Activated CD4-positive, alpha-beta T cell treated with anti-CD3 and anti-CD28 coated beads for 1 hour (primary cell): Measurements from ENCODE around the gene CARD9.
"Not testable (repeated sequence)": the region's sequence is repeated elsewhere in the genome, so short reads cannot be mapped to it uniquely, and the experiment has no call there.

Experiments used
- DNase-seq: peaks from one replicate; pipeline ENCODE4 v3.0.0-alpha.2; 2020

CARD9 gene, protein sequence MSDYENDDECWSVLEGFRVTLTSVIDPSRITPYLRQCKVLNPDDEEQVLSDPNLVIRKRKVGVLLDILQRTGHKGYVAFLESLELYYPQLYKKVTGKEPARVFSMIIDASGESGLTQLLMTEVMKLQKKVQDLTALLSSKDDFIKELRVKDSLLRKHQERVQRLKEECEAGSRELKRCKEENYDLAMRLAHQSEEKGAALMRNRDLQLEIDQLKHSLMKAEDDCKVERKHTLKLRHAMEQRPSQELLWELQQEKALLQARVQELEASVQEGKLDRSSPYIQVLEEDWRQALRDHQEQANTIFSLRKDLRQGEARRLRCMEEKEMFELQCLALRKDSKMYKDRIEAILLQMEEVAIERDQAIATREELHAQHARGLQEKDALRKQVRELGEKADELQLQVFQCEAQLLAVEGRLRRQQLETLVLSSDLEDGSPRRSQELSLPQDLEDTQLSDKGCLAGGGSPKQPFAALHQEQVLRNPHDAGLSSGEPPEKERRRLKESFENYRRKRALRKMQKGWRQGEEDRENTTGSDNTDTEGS

DNA sequence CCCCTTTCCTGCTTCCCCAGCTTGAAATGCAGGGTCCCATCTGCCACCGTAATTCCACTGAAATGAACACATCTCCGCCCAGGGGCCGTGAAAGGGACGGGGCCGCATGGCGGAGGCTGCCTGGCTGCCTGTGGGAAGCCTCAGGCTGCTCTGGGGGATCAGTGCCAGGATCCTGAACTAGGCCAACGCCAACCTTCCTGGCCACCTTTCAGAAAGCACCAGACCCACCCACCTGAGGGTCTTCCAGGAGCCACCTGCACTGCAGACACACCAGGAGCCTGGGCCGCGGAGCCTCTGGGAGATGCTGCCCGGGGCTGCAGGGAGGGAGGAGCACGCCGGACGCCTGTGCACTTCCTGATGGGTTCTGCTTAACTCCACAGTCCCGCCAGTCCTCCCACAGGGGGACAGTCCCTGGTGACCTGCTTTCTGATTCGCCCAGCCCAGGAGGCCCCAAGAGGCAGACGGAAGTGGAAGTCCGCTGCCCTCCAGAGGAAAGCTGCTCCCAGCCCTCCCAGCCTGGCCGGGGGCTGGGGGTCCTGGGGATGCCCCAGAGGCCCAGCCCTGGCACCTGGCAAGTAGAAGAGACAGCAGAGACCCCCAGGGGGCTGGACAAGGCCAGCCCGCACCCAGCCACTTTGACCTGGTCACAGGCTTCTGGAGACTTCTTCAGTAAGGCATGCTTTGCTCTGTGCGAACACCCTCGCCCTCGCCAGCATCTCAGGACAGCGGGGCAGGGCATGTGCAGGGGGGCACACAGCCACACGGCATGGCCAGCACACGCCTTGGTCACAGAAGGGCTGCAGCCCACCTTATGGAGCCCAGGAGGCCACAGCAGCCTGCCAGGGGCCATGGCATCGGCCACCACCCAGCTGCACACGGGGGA lies at the start of gene CARD9:
Gene CARD9 (minus strand): TSS at position 370 of the 883 bp plus-strand sequence. CDS start 1,591 bp downstream, outside the sequence.
- DNase-seq: no peak

DNA sequence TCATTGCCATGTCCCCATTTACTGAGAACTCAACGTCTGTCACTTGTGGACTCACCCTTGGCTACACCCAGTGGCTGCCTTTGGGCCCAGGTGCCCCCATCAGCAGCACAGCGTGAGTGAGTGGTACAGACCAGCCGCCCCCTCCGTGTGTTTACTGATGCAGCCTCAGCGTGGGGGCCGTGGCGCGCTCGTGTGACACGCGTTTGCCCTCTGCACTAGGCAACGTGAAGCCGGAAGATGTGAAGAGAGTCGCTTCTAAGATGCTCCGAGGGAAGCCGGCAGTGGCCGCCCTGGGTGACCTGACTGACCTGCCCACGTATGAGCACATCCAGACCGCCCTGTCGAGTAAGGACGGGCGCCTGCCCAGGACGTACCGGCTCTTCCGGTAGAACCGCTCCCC lies 49.4 kb upstream of the CARD9 start:
- DNase-seq: no peak

GRCh38 chr9:136421791-136422190 lies 48.3 kb upstream of the CARD9 start:
- no peak for DNase-seq

GRCh38 chr9:136419092-136419420 lies 45.6 kb upstream of the CARD9 start:
- DNase-seq: no peak

DNA sequence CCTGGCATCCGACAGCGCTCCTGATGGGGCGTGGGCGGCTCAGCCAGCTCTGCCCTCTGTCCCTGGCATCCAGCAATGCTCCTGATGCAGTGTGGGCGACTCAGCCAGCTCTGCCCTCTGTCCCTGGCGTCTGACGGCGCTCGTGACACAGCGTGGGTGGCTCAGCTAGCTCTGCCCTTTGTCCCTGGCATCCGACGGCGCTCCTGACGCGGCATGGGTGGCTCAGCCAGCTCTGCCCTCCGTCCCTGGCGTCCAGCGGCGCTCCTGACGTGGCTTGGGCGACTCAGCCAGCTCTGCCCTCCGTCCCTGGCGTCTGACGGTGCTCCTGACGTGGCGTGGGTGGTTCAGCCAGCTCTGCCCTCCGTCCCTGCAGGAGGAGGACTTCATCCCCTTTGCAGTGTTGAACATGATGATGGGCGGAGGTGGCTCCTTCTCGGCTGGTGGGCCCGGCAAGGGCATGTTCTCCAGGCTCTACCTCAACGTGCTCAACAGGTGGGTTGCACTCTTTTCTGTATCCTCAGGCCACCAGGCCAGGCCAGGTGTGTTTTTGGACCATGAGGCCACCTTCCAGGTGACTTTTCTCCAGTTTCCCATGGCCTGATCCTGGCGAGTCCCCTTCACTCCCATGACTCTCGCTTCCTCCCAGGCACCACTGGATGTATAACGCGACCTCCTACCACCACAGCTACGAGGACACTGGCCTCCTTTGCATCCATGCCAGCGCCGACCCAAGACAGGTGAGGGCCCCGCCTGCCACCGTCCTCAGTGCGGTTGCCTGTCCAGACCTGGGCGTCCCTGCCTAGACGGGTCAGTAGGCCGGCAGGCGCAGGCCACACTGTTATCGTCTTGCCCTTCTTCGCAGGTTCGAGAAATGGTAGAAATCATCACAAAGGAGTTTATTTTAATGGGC lies 45.0 kb upstream of the CARD9 start:
- no peak for DNase-seq

- no peak for DNase-seq
Measured at GRCh38 chr9:136416914-136417313, 43.4 kb upstream of the CARD9 start.

DNA sequence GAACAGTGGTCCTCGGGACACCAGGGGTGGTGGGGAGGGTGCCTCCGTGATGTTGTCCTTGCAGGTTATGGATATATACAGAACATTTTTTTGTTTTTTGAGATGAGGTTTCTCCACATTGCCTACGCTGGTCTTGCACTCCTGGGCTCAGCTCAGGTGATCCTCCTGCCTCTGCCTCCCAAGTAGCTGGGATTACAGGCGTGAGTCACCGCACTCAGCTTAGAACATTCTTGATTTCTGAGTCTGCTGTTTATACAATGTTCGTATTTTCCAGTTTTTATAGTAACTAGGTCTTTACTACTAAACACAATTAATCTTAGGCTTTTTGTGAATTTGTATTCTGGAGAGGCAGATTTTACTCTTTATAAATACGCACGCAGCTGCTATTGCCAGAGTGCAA lies 43.0 kb upstream of the CARD9 start:
- DNase-seq: no peak

- DNase-seq: no peak
Measured at GRCh38 chr9:136412962-136413361, 39.5 kb upstream of the CARD9 start.

DNA sequence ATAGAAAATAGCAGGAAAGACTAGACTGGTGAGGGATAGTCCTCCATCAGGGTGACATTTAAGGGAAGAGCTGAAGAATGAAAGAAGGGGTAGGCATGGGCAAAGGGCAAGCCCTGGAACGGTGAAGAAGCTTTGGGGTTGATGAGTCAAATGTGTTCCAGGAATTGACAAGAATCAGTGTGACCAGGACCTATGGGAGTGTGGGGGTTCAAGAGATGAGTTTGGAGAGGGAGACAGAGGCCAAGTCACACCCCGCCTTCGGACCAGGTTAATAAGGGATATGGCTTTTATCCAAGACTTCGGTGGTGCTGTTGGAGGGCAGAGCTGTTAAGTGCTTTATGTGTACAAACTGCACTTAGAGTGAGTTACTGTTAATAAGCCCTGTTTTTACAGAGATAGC lies 37.9 kb upstream of the CARD9 start:
- DNase-seq: no peak

- DNase-seq: peak; percentile 94
Measured at GRCh38 chr9:136410500-136411287, 37.2 kb upstream of the CARD9 start, which contains the start of the genes ENTR1 and PMPCA. TSS of gene ENTR1 (minus strand) at chr9:136410614. CDS start at chr9:136410397, 217 bp downstream. TSS of gene PMPCA (plus strand) at chr9:136410658. CDS start at chr9:136410669, 11 bp downstream.

DNA sequence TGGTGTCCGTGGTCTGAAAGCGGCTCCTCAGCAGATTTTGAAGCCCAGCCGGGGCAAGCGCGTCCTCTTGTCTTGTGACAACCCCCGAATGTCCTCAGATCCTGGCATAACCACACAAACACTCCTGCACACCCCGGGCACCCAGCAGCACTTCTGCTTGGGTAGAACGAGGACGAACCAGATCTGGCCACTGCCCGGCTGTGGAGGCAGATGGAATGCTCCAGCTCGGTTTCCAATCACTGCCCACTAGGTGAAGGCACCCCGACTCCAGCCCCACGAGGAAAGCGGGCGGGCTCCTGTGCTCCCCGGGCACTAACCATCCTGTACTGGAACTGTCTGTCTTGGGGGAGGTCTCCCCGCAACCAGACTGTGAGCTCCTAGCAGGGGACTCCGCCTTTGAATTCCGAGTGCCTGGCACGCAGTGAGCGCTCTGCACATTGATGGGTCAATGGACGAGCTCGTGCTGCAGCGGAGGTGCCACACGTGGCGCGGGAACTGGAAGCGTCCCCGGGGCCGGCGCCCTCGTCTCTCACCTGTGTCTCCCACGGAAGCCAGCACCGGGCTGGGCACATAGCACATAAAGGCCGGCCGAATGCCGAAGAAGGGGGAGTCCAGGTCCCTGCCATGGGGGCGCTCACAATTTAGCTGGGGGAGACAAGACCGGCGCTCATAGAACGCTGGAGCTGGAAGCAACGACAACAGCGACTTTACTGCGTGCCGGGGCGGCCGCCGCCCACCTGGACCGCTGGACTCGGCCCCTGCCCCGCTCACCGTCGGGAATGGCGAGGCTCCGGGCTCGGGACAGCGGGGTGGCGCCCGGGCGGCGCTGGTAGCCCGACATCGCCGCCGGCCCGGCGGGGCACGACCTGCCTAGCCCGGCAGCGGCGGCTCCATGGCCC lies 36.3 kb upstream of the CARD9 start:
- peak; percentile 12 for DNase-seq

DNA sequence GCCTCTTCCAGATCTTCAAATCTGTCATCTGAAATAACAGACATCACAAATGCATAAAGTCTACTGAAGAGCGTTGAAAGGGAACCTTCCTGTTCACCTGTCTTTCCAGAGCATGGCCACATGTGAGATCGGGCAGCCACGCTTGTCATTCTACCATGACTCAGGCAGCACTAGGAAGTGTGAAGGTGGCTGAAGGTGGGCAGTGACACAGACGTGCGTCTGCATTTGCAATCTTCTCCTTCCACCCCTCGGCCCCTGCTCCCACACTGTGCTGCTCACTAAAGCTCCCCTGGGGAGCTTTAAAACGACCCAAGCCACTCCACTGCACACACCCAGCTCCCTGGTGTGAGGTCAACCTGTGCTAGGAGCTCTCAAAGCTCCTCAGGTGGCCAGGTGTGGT lies 34.4 kb upstream of the CARD9 start:
- no peak for DNase-seq

DNA sequence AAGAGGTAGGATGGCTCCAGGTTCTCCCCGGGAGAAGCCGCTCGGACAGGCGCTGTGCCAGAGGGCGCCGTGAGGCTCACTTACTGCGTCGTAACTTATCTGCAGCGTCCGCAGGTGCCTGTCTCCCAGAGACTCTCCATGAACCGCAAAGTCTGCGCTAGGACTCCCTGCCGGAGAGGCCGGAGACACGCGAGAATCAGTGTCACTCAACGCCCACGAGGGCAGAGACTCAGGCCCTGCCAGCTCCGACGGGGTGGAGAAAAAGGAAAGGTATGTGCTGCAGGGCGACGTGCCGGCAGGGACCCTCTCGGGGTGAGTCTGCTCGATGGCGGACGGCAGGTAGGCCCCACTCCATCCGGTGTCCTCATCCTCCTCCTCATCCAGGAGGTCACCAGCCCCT lies 33.6 kb upstream of the CARD9 start:
- not testable (repeated sequence) for DNase-seq

DNA sequence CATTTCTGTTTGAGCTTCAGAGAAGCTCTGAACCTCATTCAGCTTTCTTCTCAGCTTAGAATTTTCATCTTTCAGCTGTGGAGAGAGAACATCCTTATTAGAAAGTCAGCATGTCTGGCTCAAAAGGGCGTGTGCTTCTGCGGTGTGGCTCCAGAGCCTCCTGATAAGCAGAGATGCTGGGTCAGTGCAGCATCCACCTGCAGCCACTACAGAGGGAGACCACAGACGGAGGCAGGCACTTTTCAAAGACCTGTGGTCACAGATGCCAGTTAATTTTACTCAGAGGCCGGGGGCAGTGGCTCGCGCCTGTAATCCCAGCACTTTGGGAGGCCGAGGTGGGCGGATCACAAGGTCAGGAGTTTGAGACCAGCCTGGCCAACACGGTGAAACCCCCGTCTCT lies 32.4 kb upstream of the CARD9 start:
- not testable (repeated sequence) for DNase-seq

DNA sequence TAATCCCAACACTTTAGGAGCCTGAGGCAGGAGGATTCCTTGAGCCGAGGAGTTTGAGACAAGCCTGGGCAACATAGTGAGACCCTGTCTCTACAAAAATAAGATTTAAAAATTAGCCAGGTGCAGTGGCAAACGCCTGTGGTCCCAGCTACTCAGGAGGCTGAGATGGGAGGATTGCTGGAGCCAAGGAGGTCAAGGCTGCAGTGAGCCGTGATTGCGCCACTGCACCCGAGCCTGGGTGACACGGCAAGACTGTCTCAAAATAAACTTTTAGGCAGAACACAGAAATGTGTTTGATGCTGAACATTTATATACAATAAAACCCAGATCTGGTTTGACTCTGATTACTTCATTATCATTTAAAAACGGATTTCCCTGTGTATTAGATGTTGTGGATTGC lies 32.0 kb upstream of the CARD9 start:
- no peak for DNase-seq

DNA sequence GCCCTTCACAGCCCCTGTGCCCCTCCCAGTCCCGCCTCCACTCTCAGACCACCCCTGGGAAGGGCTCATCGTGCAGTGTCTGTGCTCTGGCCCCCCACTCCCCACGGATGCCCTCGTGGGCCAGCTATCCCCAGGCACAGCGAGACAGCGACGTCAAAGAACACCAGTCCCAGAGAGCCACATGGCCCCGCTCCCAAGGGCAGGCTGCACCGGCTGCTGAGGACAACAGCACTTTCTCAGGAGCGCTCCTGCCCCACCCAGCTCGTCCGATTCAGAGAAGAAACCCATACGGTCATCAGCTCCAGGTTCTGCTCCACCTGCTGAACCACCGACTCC lies 31.3 kb upstream of the CARD9 start:
- no peak for DNase-seq

- no peak for DNase-seq
Measured at GRCh38 chr9:136403915-136404800, 30.7 kb upstream of the CARD9 start.

DNA sequence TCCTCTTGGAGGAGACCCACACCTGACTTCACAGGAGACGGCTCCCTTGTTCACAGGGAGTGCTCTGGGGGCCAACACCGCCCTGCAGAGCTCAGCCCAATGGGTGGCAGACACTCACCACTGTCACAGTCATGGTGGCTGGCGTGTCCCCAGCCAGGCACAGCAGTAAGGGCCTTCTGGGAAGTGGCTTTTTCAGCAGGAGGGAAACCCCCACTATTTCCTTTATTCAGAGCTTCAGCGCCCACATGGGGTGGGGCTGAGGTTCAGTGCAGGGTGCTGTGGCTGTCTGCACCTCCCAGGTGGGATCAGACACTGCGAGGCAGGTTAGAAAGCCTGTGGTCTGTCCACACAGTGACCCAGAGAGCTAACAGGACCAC lies 30.1 kb upstream of the CARD9 start:
- DNase-seq: peak; percentile 50

GRCh38 chr9:136402067-136402466 lies 28.6 kb upstream of the CARD9 start:
- no peak for DNase-seq
